Measurements from ENCODE around the gene NCLN.
"Not testable (repeated sequence)": the region's sequence is repeated elsewhere in the genome, so short reads cannot be mapped to it uniquely, and the experiment has no call there.

The NCLN gene

GRCh38 chr19:3201911-3202310 lies 16.2 kb downstream of the NCLN start:
- no peak overlapping the region for H3K27ac Mint-ChIP-seq
- TF ChIP-seq CTCF (IDR thresholded peaks at IDR 0.05; ENCODE audit: unreplicated experiment in 3 of 3) = no peak
- H3K9me3 Mint-ChIP-seq = no peaks in the 10 kb centered on the region
- H3K27me3 Mint-ChIP-seq (ENCODE audit: low read depth) = no peaks in the 10 kb centered on the region
- no peak overlapping the region for H3K4me3 Mint-ChIP-seq
- H3K4me1 Mint-ChIP-seq = no peaks in the 10 kb centered on the region
- no peaks in the 10 kb centered on the region for H3K36me3 Mint-ChIP-seq (ENCODE audit: low read depth)

GRCh38 chr19:3202346-3202745 lies 16.6 kb downstream of the NCLN start:
- Mint-ChIP-seq H3K27ac (no peak overlapping the region), H3K9me3 (no peaks in the 10 kb centered on the region), H3K4me3 (no peak overlapping the region), H3K36me3 (ENCODE audit: low read depth) (no peaks in the 10 kb centered on the region), H3K4me1 (no peaks in the 10 kb centered on the region), H3K27me3 (ENCODE audit: low read depth) (no peaks in the 10 kb centered on the region)
- no peak for TF ChIP-seq CTCF (IDR thresholded peaks at IDR 0.05; ENCODE audit: unreplicated experiment in 3 of 3)

GRCh38 chr19:3202895-3203294 lies 17.2 kb downstream of the NCLN start:
- not testable (repeated sequence) for H3K4me3 Mint-ChIP-seq; H3K36me3 Mint-ChIP-seq (ENCODE audit: low read depth); H3K27me3 Mint-ChIP-seq (ENCODE audit: low read depth); H3K27ac Mint-ChIP-seq; H3K9me3 Mint-ChIP-seq; H3K4me1 Mint-ChIP-seq

- no peak for TF ChIP-seq CTCF (IDR thresholded peaks at IDR 0.05; ENCODE audit: unreplicated experiment in 3 of 3)
- Mint-ChIP-seq H3K4me3 (no peak overlapping the region), H3K4me1 (no peaks in the 10 kb centered on the region)
Measured at GRCh38 chr19:3203805-3204645, 18.3 kb downstream of the NCLN start.

GRCh38 chr19:3204646-3205275 lies 19.0 kb downstream of the NCLN start:
- no peak overlapping the region for H3K4me3 Mint-ChIP-seq
- no peaks in the 10 kb centered on the region for H3K4me1 Mint-ChIP-seq
- no peaks in the 10 kb centered on the region for H3K27me3 Mint-ChIP-seq (ENCODE audit: low read depth)
- H3K36me3 Mint-ChIP-seq (ENCODE audit: low read depth) = no peaks in the 10 kb centered on the region
- H3K27ac Mint-ChIP-seq = no peak overlapping the region
- no peak for TF ChIP-seq CTCF (IDR thresholded peaks at IDR 0.05; ENCODE audit: unreplicated experiment in 3 of 3)
- H3K9me3 Mint-ChIP-seq = no peaks in the 10 kb centered on the region

More at GRCh38 chr19:3203805-3204645, 18.3 kb downstream of the NCLN start:
- H3K27ac Mint-ChIP-seq = no peak overlapping the region
- H3K27me3 Mint-ChIP-seq (ENCODE audit: low read depth) = no peaks in the 10 kb centered on the region
- H3K36me3 Mint-ChIP-seq (ENCODE audit: low read depth) = no peaks in the 10 kb centered on the region
- no peaks in the 10 kb centered on the region for H3K9me3 Mint-ChIP-seq

- Mint-ChIP-seq H3K9me3 (no peaks in the 10 kb centered on the region), H3K4me1 (no peaks in the 10 kb centered on the region), H3K27me3 (ENCODE audit: low read depth) (no peaks in the 10 kb centered on the region), H3K36me3 (ENCODE audit: low read depth) (no peaks in the 10 kb centered on the region), H3K27ac (no peak overlapping the region), H3K4me3 (no peak overlapping the region)
- no peak for TF ChIP-seq CTCF (IDR thresholded peaks at IDR 0.05; ENCODE audit: unreplicated experiment in 3 of 3)
Measured at GRCh38 chr19:3206216-3206953, 20.7 kb downstream of the NCLN start.
